GM12878 (cell line): ENCODE measurements around the gene COG7. TPM values are rescaled to one million over a fixed set of nuclear protein-coding genes. Genes with fewer than 3 reads are reported as not detected.
"Not testable (repeated sequence)": the region's sequence is repeated elsewhere in the genome, so short reads cannot be mapped to it uniquely, and the experiment has no call there.

ENCODE experiments used
- ATAC-seq: fragments of 200-7000 bp; cut with Tn5 transposase; 3 replicates; pipeline ENCODE4 v1.9.1; 2020; ENCODE audit warnings: mild to moderate bottlenecking, moderate library complexity
- BruUV-seq: library from RNA; stranded (reverse); fragments of 400-500 nt; replicated peaks from 2 replicates; lab custom pipeline; 2021; lab: Mats Ljungman, UMichigan
- CTCF ChIA-PET: fragments of 300-600 bp; sonication (Branson Sonifier 250); formaldehyde crosslinking; extraction: SDS; loops from one replicate; lab custom pipeline; 2021; ENCODE audit warnings: inconsistent platforms; lab: Yijun Ruan, JAX
- POLR2A ChIA-PET: fragments of 350-600 bp; formaldehyde crosslinking; extraction: SDS; loops from one replicate; lab custom pipeline; 2021; ENCODE audit warnings: inconsistent platforms; lab: Charles Lee
- RAD21 ChIA-PET: fragments of 300-600 bp; sonication (Branson Sonifier 250); formaldehyde crosslinking; loops from one replicate; lab custom pipeline; 2023; ENCODE audit warnings: antibody characterized with exemption; ENCODE audit not compliant: unreplicated experiment; lab: Charles Lee
- SMC1A ChIA-PET: fragments of 300-600 bp; sonication (Branson Sonifier 250); formaldehyde crosslinking; loops from one replicate; lab custom pipeline; 2023; ENCODE audit not compliant: unreplicated experiment, uncharacterized antibody; lab: Charles Lee
- DNase-seq: peaks from one replicate; pipeline ENCODE4 v3.0.0-alpha.2; 2011; ENCODE audit warnings: low read depth, low spot score
- FAIRE-seq: peaks from 3 replicates; lab custom pipeline; 2011; peaks lifted over from hg19 to GRCh38; lab: Jason Lieb, UNC
- H2AFZ ChIP-seq: 2 replicates; pipeline ENCODE4 v1.6.0; 2011; ENCODE audit warnings: low read depth, low read length, control low read depth; ENCODE audit not compliant: control insufficient read depth
- H3K27ac ChIP-seq: 2 replicates; pipeline ENCODE4 v1.5.1; 2011; ENCODE audit warnings: control low read depth; ENCODE audit not compliant: control insufficient read depth, insufficient read depth
- H3K27me3 ChIP-seq, 2 experiments: replicated peaks in 1 of 2; 2 replicates each; pipeline versions ENCODE4 v1.6.0 to v1.6.1; 2011; ENCODE audit warnings: low read length in 1 of 2; ENCODE audit not compliant: control insufficient read depth in 2 of 2, insufficient read depth in 2 of 2
- H3K36me3 ChIP-seq, 2 experiments: 2 replicates each; pipeline ENCODE4 v1.5.1; 2011; ENCODE audit warnings: low read length in 1 of 2; ENCODE audit not compliant: control insufficient read depth in 2 of 2, insufficient read depth in 2 of 2
- H3K4me1 ChIP-seq: 2 replicates; pipeline ENCODE4 v1.6.1; 2011; ENCODE audit warnings: mild to moderate bottlenecking, low read length, moderate library complexity, mixed read lengths; ENCODE audit not compliant: control insufficient read depth, insufficient read depth
- H3K4me2 ChIP-seq: 2 replicates; pipeline ENCODE4 v1.6.0; 2011; ENCODE audit warnings: control low read depth; ENCODE audit not compliant: control insufficient read depth, insufficient read depth
- H3K4me3 ChIP-seq: fragments of 200-600 bp; sonication (generic); 2 replicates; pipeline ENCODE4 v1.5.1; 2016
- H3K79me2 ChIP-seq: 2 replicates; pipeline ENCODE4 v1.6.0; 2011; ENCODE audit warnings: low read length; ENCODE audit not compliant: control insufficient read depth, insufficient read depth
- H3K9ac ChIP-seq: 2 replicates; pipeline ENCODE4 v1.8.0; 2011; ENCODE audit warnings: low read length, control low read depth, mixed read lengths; ENCODE audit not compliant: control insufficient read depth, insufficient read depth
- H3K9me3 ChIP-seq: replicated peaks from 3 replicates; pipeline ENCODE4 v1.5.1; 2011; ENCODE audit warnings: mild to moderate bottlenecking, low read length; ENCODE audit not compliant: control insufficient read depth, insufficient read depth
- H4K20me1 ChIP-seq: 2 replicates; pipeline ENCODE4 v1.6.0; 2011; ENCODE audit not compliant: control insufficient read depth, insufficient read depth
- CBFB ChIP-seq: IDR thresholded peaks from 2 replicates; pipeline ENCODE4 v1.6.1; 2016; ENCODE audit warnings: antibody characterized with exemption, low read depth
- NFIC ChIP-seq: IDR thresholded peaks from 2 replicates; pipeline ENCODE4 v1.6.1; 2012; ENCODE audit warnings: low read depth, mild to moderate bottlenecking, inconsistent platforms, low read length, moderate library complexity
- WGBS: methylation state at CpG from one replicate; pipeline ENCODE4 v1.1.6; 2016; ENCODE audit warnings: low lambda C conversion rate; ENCODE audit not compliant: insufficient replicate concordance, insufficient coverage; ENCODE audit errors: missing lambda C conversion rate; 5-methylcytosine and 5-hydroxymethylcytosine counted together
- in situ Hi-C: fragments of 300-500 bp; cut with MboI; formaldehyde crosslinking; loops from 9 replicates; pipeline ENCODE4 v1.14.3; 2018; ENCODE audit warnings: mixed read lengths
- intact Hi-C: fragments of 100-400 bp; cut with micrococcal nuclease; formaldehyde crosslinking; loops from one replicate; pipeline ENCODE4 v1.14.2; 2022; ENCODE audit not compliant: unreplicated experiment
- polyA plus RNA-seq, 11 experiments: library from polyadenylated mRNA; depleted of rRNA in 4 of 11; unstranded in 6 of 11; stranded (reverse) in 5 of 11; fragments of >200 nt; fragmentation: Nextera tagmentation in 4 of 11; fragmentation: Illumina TruSeq in 1 of 11; extraction: Ambion mirVana in 4 of 11; extraction: Trizol in 1 of 11; gene quantifications; 1 replicate in 1 of 11; 2 replicates in 10 of 11; pipeline versions ENCODE4 v1.2.1 to v1.2.3, GENCODE V29; 2011 to 2016; ENCODE audit warnings: inconsistent platforms in 2 of 11, missing spikeins in 2 of 11, low read depth in 1 of 11
- total RNA-seq, 4 experiments: library from RNA; depleted of rRNA in 3 of 4; stranded (reverse); fragments of >200 nt in 3 of 4; fragmentation: Illumina TruSeq in 1 of 4; extraction: Trizol in 1 of 4; gene quantifications; 2 replicates each; pipeline versions ENCODE4 v1.2.1 to v1.2.3, GENCODE V29; 2013 to 2021

The COG7 gene
- total and polyA plus RNA-seq, 10 of the 15 experiments (the other 5 are each of a cell fraction or from before 2014, with no cell fraction given), result 2.9 to 24.0 (median 10.0) TPM

DNA sequence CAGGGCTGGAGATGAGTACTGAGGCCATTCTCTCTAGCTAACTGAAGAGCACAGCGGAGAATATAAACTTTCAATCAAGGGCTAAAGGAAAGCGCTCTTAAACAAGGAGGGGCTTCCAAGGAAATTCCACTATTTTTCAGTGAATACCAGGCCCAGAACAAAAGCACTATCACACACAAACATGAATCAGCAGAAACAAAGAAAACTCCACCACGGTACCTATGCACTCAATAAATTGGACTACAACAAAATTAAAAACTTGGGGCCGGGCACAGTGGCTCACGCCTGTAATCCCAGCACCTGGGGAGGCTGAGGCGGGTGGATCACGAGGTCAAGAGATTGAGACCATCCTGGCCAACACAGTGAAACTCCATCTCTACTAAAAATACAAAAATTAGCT is 15.4 kb downstream of the COG7 start:
- H3K27me3 ChIP-seq, H3K4me2 ChIP-seq, H3K79me2 ChIP-seq, H2AFZ ChIP-seq, H3K9ac ChIP-seq, H3K9me3 ChIP-seq, ATAC-seq, in situ Hi-C loops, H3K4me1 ChIP-seq, DNase-seq, H3K4me3 ChIP-seq, H3K27ac ChIP-seq, FAIRE-seq, BruUV-seq, H4K20me1 ChIP-seq: not testable (repeated sequence)
- intact Hi-C loops, result loop anchor here (10.0 kb wide), 1 partner anchor 103 kb away; no protein-coding TSS in a partner anchor
- CTCF ChIA-PET, result interaction anchor here (0.7 to 10.5 kb wide), 14 partner anchors 15 to 358 kb away, joined by 3 to 470 read pairs (median 14); partner anchors contain the start of genes COG7, EARS2, SCNN1B and SCNN1G
- SMC1A ChIA-PET, result interaction anchor here (0.7 to 6.7 kb wide), 8 partner anchors 12 to 254 kb away, joined by 3 to 189 read pairs (median 4); partner anchors contain the start of genes NDUFAB1 and SCNN1G
- POLR2A ChIA-PET, result interaction anchor here (1.2 kb wide), 1 partner anchor 254 kb away, joined by 3 read pairs; no protein-coding TSS in a partner anchor
- RAD21 ChIA-PET, result interaction anchor here (0.7 to 6.6 kb wide), 3 partner anchors 69 to 254 kb away, joined by 3 to 159 read pairs (median 48); partner anchors contain the start of gene SCNN1G
- peaks cover 2 to 12% of the 10 kb centered on the region in 2 experiments for H3K36me3 ChIP-seq
- WGBS, result 88% methylated on average over 7 of the region's 7 CpGs

GRCh38 chr16:23436951-23437350 is 16.0 kb downstream of the COG7 start:
- H3K79me2 ChIP-seq, result no peaks in the 10 kb centered on the region
- peaks cover 2 to 12% of the 10 kb centered on the region in 2 experiments for H3K36me3 ChIP-seq
- ATAC-seq (no peak), DNase-seq (no peak), FAIRE-seq (no peak)
- H3K4me2 ChIP-seq, result no peak overlapping the region
- no peak overlapping the region for H3K9ac ChIP-seq
- POLR2A ChIA-PET, result interaction anchor here (1.2 kb wide), 1 partner anchor 254 kb away, joined by 3 read pairs; no protein-coding TSS in a partner anchor
- CTCF ChIA-PET, result interaction anchor here (0.6 to 10.5 kb wide), 21 partner anchors 8 to 358 kb away, joined by 3 to 470 read pairs (median 6); partner anchors contain the start of genes COG7, EARS2, SCNN1B and SCNN1G
- no peaks in the 10 kb centered on the region for H3K4me1 ChIP-seq
- SMC1A ChIA-PET, result interaction anchor here (0.7 to 6.7 kb wide), 16 partner anchors 11 to 342 kb away, joined by 3 to 189 read pairs (median 6); partner anchors contain the start of genes NDUFAB1, SCNN1B and SCNN1G
- no peaks in the 10 kb centered on the region for H4K20me1 ChIP-seq
- no peak overlapping the region for H3K27ac ChIP-seq
- no peak overlapping the region for H3K4me3 ChIP-seq
- RAD21 ChIA-PET, result interaction anchor here (5.2 to 6.6 kb wide), 2 partner anchors 69 to 253 kb away, joined by 48 to 159 read pairs; partner anchors contain the start of gene SCNN1G
- H3K27me3 ChIP-seq, result no peaks in the 10 kb centered on the region
- WGBS, result 95% methylated on average over 4 of the region's 4 CpGs
- H3K9me3 ChIP-seq, result no peaks in the 10 kb centered on the region
- intact Hi-C loops (loop anchor here (10.0 kb wide), 1 partner anchor 102 kb away; no protein-coding TSS in a partner anchor), in situ Hi-C loops (no loop called here)
- BruUV-seq, result no TSS peak
- TF ChIP-seq NFIC (no peak), CBFB (no peak)
- no peak overlapping the region for H2AFZ ChIP-seq
